KMS-11 (cell line): Measurements from ENCODE around the gene ATG10.
A peak's percentile ranks its signal among the peaks of the same experiment; 100 is the strongest.

ENCODE experiments used
- H2AFZ ChIP-seq: fragments of 200-600 bp; sonication (generic); 2 replicates; pipeline ENCODE4 v1.6.1; 2016; ENCODE audit warnings: antibody characterized with exemption, mixed run types, low read depth
- H3K27ac ChIP-seq: fragments of 200-600 bp; sonication (generic); 2 replicates; pipeline ENCODE4 v1.6.1; 2016; ENCODE audit warnings: mild to moderate bottlenecking, mixed run types
- H3K27me3 ChIP-seq: fragments of 200-600 bp; sonication (generic); 2 replicates; pipeline ENCODE4 v1.6.1; 2017; ENCODE audit warnings: mild to moderate bottlenecking, low read depth, mixed run types, moderate library complexity; ENCODE audit not compliant: insufficient read depth
- H3K36me3 ChIP-seq: fragments of 200-600 bp; sonication (generic); 2 replicates; pipeline ENCODE4 v1.6.1; 2017; ENCODE audit warnings: mild to moderate bottlenecking, mixed run types; ENCODE audit not compliant: insufficient read depth
- H3K4me1 ChIP-seq: fragments of 200-600 bp; sonication (generic); 2 replicates; pipeline ENCODE4 v1.6.1; 2016; ENCODE audit warnings: mild to moderate bottlenecking, low read depth, mixed run types; ENCODE audit not compliant: poor library complexity, severe bottlenecking
- H3K4me2 ChIP-seq: fragments of 200-600 bp; sonication (generic); 2 replicates; pipeline ENCODE4 v1.7.0; 2016; ENCODE audit warnings: mild to moderate bottlenecking, mixed run types
- H3K4me3 ChIP-seq: fragments of 200-600 bp; sonication (generic); IDR thresholded peaks from 2 replicates; pipeline ENCODE4 v1.6.1; 2017; ENCODE audit warnings: low read depth, low read length, mixed read lengths; ENCODE audit not compliant: insufficient read depth
- H3K79me2 ChIP-seq: fragments of 200-600 bp; sonication (generic); 2 replicates; pipeline ENCODE4 v1.6.1; 2016; ENCODE audit warnings: low read depth, mixed run types; ENCODE audit not compliant: insufficient read depth
- H3K9ac ChIP-seq: fragments of 200-600 bp; sonication (generic); 2 replicates; pipeline ENCODE4 v1.6.1; 2016; ENCODE audit warnings: mild to moderate bottlenecking, mixed run types
- H4K20me1 ChIP-seq: fragments of 200-600 bp; sonication (generic); 2 replicates; pipeline ENCODE4 v1.6.1; 2016; ENCODE audit warnings: mild to moderate bottlenecking, mixed run types; ENCODE audit not compliant: insufficient read depth
- CTCF ChIP-seq: fragments of 200-600 bp; sonication (generic); conservative IDR thresholded peaks from 2 replicates; pipeline ENCODE4 v1.6.1; 2017; ENCODE audit warnings: low read depth, mild to moderate bottlenecking, antibody characterized with exemption, low read length, moderate library complexity, mixed read lengths

Gene ATG10

GRCh38 chr5:82221020-82221419 is 249.2 kb downstream of the ATG10 start:
- Histone ChIP-seq H3K36me3 (no peaks in the 10 kb centered on the region), H3K9ac (no peak overlapping the region), H3K27ac (no peak overlapping the region), H3K4me2 (no peak overlapping the region), H2AFZ (no peak overlapping the region), H4K20me1 (no peaks in the 10 kb centered on the region), H3K4me3 (no peak overlapping the region), H3K4me1 (peaks cover 24% of the 10 kb centered on the region), H3K27me3 (no peaks in the 10 kb centered on the region), H3K79me2 (no peaks in the 10 kb centered on the region)
- no peak for TF ChIP-seq CTCF

GRCh38 chr5:82222597-82223574 is 251.1 kb downstream of the ATG10 start:
- Histone ChIP-seq H3K79me2 (no peaks in the 10 kb centered on the region), H3K4me1 (peaks cover 19% of the 10 kb centered on the region), H3K9ac (no peak overlapping the region), H3K4me3 (no peak overlapping the region), H3K27me3 (no peaks in the 10 kb centered on the region), H3K4me2 (no peak overlapping the region), H2AFZ (no peak overlapping the region), H4K20me1 (no peaks in the 10 kb centered on the region), H3K27ac (no peak overlapping the region), H3K36me3 (no peaks in the 10 kb centered on the region)
- TF ChIP-seq CTCF = no peak

GRCh38 chr5:82225525-82226172 is 253.8 kb downstream of the ATG10 start:
- Histone ChIP-seq H3K79me2 (no peaks in the 10 kb centered on the region), H3K4me1 (peaks cover 15% of the 10 kb centered on the region), H3K27ac (no peak overlapping the region), H2AFZ (peak overlapping the region; percentile 16; the same call in 1 of the 2 replicates), H4K20me1 (no peaks in the 10 kb centered on the region), H3K27me3 (no peaks in the 10 kb centered on the region), H3K4me2 (peak overlapping the region; percentile 14; the same call in 1 of the 2 replicates), H3K9ac (no peak overlapping the region), H3K4me3 (no peak overlapping the region), H3K36me3 (no peaks in the 10 kb centered on the region)
- peak; percentile 99 for TF ChIP-seq CTCF

- H3K27me3 ChIP-seq = no peaks in the 10 kb centered on the region
- TF ChIP-seq CTCF = no peak
- no peak overlapping the region for H3K9ac ChIP-seq
- no peaks in the 10 kb centered on the region for H3K79me2 ChIP-seq
- no peak overlapping the region for H2AFZ ChIP-seq
- no peak overlapping the region for H3K27ac ChIP-seq
- no peak overlapping the region for H3K4me3 ChIP-seq
- H3K36me3 ChIP-seq = no peaks in the 10 kb centered on the region
- no peaks in the 10 kb centered on the region for H3K4me1 ChIP-seq
- no peaks in the 10 kb centered on the region for H4K20me1 ChIP-seq
- H3K4me2 ChIP-seq = no peak overlapping the region
These were observed 263.1 kb downstream of the ATG10 start for GRCh38 chr5:82234885-82235284.
